ENCODE data around the gene CDKN3. TPM values are rescaled to one million over a fixed set of nuclear protein-coding genes. Genes with fewer than 3 reads are reported as not detected.
A peak's percentile ranks its signal among the peaks of the same experiment; 100 is the strongest.
"Not testable (repeated sequence)": the region's sequence is repeated elsewhere in the genome, so short reads cannot be mapped to it uniquely, and the experiment has no call there.

The CDKN3 gene
- total RNA-seq, 2 experiments from 2014 or later: 82.6 to 96.0 TPM

DNA sequence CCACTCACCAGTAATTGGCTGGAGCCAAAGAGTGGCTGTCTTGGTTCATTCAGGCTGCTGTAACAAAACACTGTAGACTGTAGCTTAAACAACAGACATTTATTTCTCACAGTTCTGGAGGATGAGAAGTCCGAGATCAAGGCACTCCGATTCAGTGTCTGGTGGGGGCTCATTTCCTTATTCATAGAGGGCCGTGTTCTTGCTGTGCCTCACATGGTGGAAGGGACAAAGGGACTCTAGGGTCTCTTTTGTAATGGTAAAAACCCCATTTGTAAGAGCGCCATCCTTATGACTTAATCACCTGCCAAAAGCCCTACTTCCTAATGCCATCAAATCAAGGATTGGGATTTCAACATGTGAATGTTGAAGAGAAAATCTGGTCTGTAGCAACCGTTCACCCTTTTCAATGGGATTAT is 34.7 kb upstream of the CDKN3 start:
- Mint-ChIP-seq H3K27ac (no peak overlapping the region), H3K36me3 (no peaks in the 10 kb centered on the region), H3K4me1 (peaks cover 4% of the 10 kb centered on the region), H3K9me3 (ENCODE audit: low read depth) (no peaks in the 10 kb centered on the region), H3K27me3 (peaks cover 49% of the 10 kb centered on the region), H3K4me3 (no peak overlapping the region)
- DNase-seq (no peak), ATAC-seq (no peak)
- CTCF ChIA-PET: no interaction called here

DNA sequence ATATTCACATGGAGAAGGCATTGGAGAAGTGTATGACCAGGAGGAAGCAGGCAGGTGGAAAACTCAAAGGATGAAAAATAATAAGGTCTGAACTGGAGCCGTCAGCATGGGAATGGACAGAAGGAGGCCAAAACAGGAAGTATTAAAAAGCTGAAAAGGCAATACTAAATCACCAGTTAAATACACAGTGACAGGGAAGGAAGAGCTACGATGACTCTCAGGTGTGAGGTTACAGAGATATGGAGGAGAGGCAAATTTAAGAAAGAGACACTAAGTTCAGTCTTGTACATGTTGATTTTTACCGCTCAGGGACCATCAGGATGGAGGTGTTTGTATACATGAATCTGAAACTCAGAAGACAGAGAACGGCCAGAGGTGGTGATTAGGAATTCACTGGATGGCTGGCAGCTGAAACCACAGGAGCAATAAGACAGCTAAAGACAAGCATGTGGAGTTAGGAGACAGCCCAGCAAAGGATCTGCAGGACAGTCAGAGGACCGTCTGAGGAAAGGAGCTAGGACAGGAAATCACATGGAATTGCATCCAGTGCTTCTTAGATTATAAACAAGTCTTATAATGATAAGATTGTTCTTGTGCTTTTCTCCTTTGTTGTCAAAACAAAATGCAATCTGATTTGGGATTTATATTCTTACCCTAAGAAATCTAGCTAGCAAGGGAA is 33.9 kb upstream of the CDKN3 start:
- CTCF ChIA-PET: interaction anchor here (1.0 to 1.7 kb wide), 2 partner anchors 15 to 26 kb away, joined by 3 to 8 read pairs; no protein-coding TSS in a partner anchor
- Mint-ChIP-seq H3K9me3 (ENCODE audit: low read depth) (no peaks in the 10 kb centered on the region), H3K4me1 (peaks cover 4% of the 10 kb centered on the region), H3K27ac (no peak overlapping the region), H3K27me3 (peaks cover 46% of the 10 kb centered on the region), H3K4me3 (no peak overlapping the region), H3K36me3 (no peaks in the 10 kb centered on the region)
- no peak for ATAC-seq
- DNase-seq: no peak

DNA sequence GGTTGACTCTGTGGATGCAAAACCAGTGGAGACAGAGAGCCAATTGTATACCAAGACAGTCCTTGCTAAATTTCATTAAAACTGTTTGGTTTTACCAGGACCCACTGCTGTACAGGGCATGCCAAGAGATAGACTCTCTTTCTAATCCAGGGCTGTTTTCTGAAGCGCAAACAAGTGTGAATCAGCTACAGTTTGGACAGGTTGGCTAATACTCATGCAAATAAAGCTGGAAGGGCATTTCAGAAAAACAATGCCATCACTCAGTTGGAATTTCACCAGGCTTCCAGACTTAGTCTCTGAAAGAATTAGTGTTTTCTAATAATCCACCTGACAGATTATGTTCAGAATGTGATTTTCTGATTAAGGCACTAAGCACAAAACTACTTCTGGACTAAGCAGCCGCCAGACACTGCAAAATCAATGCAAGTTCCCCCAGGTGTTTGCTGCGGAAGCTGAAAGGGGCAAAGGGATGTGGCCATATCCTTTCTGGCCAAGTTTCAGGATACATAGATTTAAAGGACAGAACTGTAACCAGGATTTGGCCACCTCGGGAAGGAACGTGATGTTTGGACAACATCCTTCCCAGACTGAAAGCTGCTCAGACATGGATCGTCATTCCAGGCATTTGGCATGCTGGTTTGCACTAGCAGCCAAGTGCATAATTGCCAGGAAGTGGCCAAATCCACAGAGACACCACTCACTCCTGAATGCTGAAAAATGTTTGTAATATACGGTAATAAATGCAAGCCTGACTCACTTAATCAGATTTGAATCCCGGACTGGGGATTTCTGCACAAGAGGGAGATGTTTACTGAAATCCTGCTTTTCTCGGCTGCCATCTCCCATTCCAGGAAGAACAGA is 32.0 kb upstream of the CDKN3 start:
- DNase-seq (no peak), ATAC-seq (no peak)
- CTCF ChIA-PET: no interaction called here
- H3K27me3 Mint-ChIP-seq: peaks cover 35% of the 10 kb centered on the region
- no peaks in the 10 kb centered on the region for H3K36me3 Mint-ChIP-seq
- no peaks in the 10 kb centered on the region for H3K9me3 Mint-ChIP-seq (ENCODE audit: low read depth)
- no peak overlapping the region for H3K27ac Mint-ChIP-seq
- H3K4me3 Mint-ChIP-seq: no peak overlapping the region
- H3K4me1 Mint-ChIP-seq: peaks cover 4% of the 10 kb centered on the region

DNA sequence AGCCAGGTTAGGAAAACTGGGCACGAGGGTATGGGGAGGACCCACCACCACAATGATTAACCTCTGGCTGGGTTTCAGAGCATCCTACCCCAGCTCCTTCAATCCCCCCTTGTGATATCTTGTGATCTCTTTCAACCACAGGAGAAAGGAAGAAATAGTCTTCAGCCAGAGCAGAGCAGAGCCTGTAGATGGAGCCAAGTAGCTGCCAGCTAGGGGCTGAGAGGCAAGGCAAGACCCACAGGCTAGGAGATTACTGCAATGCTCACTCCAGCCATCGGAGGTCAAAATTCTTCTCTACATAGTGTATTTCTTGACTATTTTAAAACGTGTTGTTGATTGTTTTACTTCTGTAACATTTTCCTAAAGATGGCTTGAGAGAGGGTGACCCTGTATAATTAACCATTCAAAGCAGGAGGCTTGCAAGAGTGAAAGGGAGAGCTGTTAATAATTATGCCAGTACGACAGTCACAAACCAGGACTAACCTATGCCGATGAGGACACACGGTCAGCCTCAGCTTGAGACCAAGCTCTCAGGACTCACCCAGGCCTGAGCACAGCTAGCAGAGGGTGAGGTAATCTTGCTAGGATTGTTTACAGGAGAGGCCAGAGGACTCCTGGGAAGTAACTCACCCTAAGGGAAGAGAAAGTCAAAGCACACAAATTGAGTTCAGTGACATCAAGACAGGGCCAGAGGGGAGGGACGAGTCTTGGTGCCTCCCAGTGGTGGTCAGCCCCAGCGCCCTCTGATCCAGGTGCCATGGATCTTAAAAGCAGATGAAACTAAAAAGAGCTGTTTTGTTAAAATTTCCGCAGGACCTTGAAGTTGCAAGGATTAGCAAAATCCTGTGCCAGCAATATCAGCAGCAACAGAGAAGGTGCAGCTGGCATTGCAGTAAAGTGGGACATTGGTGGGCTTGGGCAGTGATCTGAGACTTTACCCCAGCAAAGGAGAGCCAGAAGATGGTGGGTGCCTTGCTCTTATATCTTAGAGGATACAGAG is 29.8 kb upstream of the CDKN3 start:
- no peaks in the 10 kb centered on the region for H3K36me3 Mint-ChIP-seq
- DNase-seq (peak; percentile 45), ATAC-seq (peak; percentile 68)
- CTCF ChIA-PET: interaction anchor here (1.1 to 1.6 kb wide), 2 partner anchors 19 to 140 kb away, joined by 4 to 5 read pairs; no protein-coding TSS in a partner anchor
- H3K27ac Mint-ChIP-seq: no peak overlapping the region
- peaks cover 24% of the 10 kb centered on the region for H3K27me3 Mint-ChIP-seq
- H3K9me3 Mint-ChIP-seq (ENCODE audit: low read depth): no peaks in the 10 kb centered on the region
- H3K4me1 Mint-ChIP-seq: peaks cover 4% of the 10 kb centered on the region
- no peak overlapping the region for H3K4me3 Mint-ChIP-seq

DNA sequence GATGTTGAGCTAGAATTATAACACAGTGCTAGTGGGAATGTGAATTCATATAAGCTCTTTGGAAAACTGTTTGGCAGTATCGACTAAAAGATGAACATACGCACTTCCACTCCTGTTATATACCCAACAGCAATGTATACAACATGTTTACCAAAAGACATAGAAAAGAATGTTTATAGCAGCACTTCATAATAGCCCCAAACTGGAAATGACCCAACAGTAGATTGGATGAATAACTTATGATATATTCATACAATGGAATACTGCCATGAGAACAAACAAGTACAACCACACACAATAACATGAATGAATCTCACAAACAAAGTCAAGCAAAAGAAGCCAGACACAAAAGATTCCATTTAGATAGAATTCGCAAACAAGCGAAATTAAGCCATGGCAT is 28.5 kb upstream of the CDKN3 start:
- Mint-ChIP-seq H3K27ac (no peak overlapping the region), H3K9me3 (ENCODE audit: low read depth) (no peaks in the 10 kb centered on the region), H3K4me3 (no peak overlapping the region), H3K36me3 (no peaks in the 10 kb centered on the region), H3K4me1 (peaks cover 4% of the 10 kb centered on the region), H3K27me3 (peaks cover 18% of the 10 kb centered on the region)
- ATAC-seq (no peak), DNase-seq (no peak)
- CTCF ChIA-PET: no interaction called here

DNA sequence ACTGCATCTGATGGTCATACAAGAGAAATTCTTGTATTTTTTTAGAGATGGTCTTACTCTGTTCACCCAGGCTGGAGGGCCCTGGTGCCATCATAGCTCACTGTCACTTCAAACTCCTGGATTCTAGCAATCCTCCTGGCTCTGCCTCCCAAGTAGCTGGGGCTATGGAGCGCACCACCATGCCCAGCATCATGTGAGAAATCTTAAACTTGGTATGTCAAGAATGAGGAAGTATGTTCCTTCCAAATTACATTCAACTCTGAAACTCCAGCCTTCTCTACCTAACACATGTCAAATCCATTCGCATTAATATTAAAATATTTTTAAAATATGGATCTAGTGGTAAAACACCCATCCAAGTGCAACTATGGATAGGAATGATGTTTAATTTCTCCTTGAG is 27.5 kb upstream of the CDKN3 start:
- Mint-ChIP-seq H3K9me3 (ENCODE audit: low read depth) (no peaks in the 10 kb centered on the region), H3K36me3 (no peaks in the 10 kb centered on the region), H3K27me3 (peaks cover 14% of the 10 kb centered on the region), H3K4me1 (no peaks in the 10 kb centered on the region), H3K27ac (no peak overlapping the region), H3K4me3 (no peak overlapping the region)
- CTCF ChIA-PET: interaction anchor here (0.8 kb wide), 1 partner anchor 10 kb away, joined by 3 read pairs; no protein-coding TSS in a partner anchor
- ATAC-seq (no peak), DNase-seq (no peak)

DNA sequence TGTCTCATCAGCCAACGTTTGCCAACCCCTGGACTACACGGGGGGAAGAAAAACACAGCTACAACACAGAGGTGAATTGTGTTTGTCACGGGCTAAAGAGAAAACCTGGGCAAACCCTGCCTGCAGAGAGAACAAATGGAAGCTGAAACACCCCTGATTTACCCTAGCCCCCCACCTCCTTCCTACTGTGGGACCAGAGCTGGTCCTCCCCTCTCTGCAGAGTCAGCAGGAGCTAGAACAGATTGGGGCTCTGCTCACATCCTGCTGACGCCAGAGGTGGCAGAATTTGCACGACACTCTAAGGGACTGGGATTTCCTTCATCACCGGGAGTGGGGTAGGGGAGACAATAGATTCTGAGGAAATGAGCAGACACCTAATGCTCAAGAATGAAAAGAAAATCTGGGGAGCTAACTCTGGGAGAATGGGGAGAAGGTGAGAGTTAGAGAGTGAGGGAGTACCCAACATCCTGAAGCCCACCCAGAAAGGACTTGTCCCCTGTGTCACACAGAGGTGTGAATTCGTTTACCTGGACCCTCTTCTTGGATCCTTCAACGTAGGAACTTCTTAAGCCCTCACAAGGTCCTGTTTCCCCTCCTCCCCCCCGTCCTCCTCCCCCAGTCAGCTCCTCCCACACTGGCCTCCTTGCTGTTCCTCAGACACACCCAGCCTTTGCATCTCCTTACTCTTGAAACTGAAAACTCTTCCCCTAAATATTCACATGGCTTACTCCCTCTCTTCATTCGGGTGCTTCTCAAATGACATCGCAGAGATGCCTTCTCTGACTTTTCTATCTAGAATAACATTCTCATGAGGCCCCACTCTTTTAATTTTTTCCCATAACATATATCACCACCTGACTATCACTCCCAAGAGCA is 26.2 kb upstream of the CDKN3 start:
- DNase-seq: no peak
- H3K4me1 Mint-ChIP-seq: no peaks in the 10 kb centered on the region
- peaks cover 14% of the 10 kb centered on the region for H3K27me3 Mint-ChIP-seq
- H3K9me3 Mint-ChIP-seq (ENCODE audit: low read depth): no peaks in the 10 kb centered on the region
- H3K4me3 Mint-ChIP-seq: no peak overlapping the region
- CTCF ChIA-PET: interaction anchor here (0.7 kb wide), 1 partner anchor 63 kb away, joined by 4 read pairs; no protein-coding TSS in a partner anchor
- ATAC-seq: no peak
- no peak overlapping the region for H3K27ac Mint-ChIP-seq
- H3K36me3 Mint-ChIP-seq: no peaks in the 10 kb centered on the region

DNA sequence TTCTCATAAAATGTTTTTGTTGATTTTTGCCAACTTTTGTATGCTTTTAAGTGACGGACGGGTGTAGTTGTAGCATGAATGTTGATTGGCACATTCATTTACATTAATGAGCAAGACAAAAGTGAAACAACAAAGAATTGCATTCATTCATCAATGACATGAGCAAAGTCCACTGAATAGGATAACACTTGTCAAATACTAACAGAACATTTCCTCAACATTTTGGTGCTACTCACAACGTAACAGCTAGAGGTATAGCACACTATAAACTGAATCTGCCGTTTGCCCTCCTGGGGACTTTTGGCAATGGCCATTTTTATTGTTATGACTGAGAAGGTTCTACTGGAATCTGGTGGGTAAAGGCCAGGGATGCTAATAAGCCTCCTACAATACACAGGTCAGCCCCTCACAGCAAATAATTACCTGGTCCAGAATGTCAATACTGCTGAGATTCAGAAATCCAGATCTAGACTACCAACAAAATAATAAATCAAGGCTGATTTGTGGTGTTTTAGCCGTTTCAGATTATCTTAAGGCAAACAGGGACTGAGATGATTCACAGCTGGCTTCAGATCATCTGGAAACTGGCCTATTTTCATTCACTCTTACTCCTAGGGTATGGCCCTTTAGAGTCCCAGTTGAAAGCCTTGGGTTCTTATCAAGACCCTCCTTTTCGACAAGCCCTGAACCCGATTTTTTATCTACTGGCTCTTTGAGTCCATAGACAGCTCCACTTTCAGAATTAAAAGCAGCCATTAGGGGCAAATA is 22.5 kb upstream of the CDKN3 start:
- H3K36me3 Mint-ChIP-seq: no peaks in the 10 kb centered on the region
- ATAC-seq: no peak
- peaks cover 20% of the 10 kb centered on the region for H3K27me3 Mint-ChIP-seq
- no peaks in the 10 kb centered on the region for H3K4me1 Mint-ChIP-seq
- H3K27ac Mint-ChIP-seq: no peak overlapping the region
- no peaks in the 10 kb centered on the region for H3K9me3 Mint-ChIP-seq (ENCODE audit: low read depth)
- no peak overlapping the region for H3K4me3 Mint-ChIP-seq
- CTCF ChIA-PET: interaction anchor here (0.6 kb wide), 1 partner anchor 31 kb away, joined by 3 read pairs; no protein-coding TSS in a partner anchor
- DNase-seq: no peak

DNA sequence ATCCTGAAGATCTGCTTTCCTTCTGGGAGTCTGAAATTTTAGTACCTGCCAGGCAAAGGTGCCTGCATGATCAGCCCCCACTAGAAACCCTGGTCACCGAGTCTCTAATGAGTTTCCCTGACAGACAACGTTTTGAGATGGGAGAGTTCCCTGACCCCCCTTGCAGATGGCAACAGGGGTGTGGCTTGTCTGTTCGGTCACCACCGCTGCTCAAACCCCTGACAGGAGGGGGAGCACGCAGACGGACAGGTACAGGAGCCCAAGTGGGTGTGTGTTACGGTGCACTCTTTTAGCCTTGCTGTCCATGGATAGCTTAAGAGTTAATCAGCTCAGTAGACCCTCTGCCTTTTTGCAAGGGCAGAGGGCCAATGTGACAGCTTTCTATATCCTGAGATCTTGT is 19.3 kb upstream of the CDKN3 start:
- H3K27ac Mint-ChIP-seq: no peak overlapping the region
- CTCF ChIA-PET: no interaction called here
- no peaks in the 10 kb centered on the region for H3K9me3 Mint-ChIP-seq (ENCODE audit: low read depth)
- no peaks in the 10 kb centered on the region for H3K36me3 Mint-ChIP-seq
- no peaks in the 10 kb centered on the region for H3K4me1 Mint-ChIP-seq
- peaks cover 33% of the 10 kb centered on the region for H3K27me3 Mint-ChIP-seq
- no peak overlapping the region for H3K4me3 Mint-ChIP-seq
- no peak for DNase-seq
- ATAC-seq: no peak

DNA sequence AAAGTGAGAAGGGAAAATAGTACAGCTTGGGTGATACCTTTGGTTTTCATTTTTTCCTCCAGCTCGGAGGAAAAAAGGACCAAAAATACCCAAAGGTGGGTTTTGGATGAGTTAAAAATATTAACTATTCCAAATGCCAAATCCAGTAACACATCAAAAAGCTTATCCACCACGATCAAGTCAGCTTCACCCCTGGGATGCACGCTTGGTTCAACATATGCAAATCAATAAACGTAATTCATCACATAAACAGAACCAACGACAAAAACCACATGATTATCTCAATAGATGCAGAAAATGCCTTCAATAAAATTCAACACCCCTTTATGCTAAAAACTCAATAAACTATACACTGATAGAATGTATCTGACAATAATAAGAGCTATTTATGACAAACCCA is 17.9 kb upstream of the CDKN3 start:
- CTCF ChIA-PET, ATAC-seq: not testable (repeated sequence)

DNA sequence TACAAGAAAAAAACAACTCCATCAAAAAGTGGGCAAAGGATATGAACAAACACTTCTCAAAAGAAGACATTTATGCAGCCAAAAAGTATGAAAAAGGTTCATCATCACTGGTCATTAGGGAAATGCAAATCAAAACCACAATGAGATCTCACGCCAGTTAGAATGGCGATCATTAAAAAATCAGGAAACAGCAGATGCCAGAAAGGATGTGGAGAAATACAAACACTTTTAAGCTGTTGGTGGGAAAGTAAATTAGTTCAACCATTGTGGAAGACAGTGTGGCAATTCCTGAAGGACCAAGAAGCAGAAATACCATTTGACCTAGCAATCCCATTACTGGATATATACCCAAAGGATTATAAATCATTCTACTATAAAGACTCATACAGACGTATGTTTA is 16.2 kb upstream of the CDKN3 start:
- H3K9me3 Mint-ChIP-seq (ENCODE audit: low read depth); CTCF ChIA-PET; DNase-seq; H3K4me3 Mint-ChIP-seq; H3K4me1 Mint-ChIP-seq; H3K36me3 Mint-ChIP-seq; H3K27ac Mint-ChIP-seq; ATAC-seq: not testable (repeated sequence)
- peaks cover 40% of the 10 kb centered on the region for H3K27me3 Mint-ChIP-seq

More for the DNA sequence above, 17.9 kb upstream of the CDKN3 start:
- H3K27ac Mint-ChIP-seq; H3K36me3 Mint-ChIP-seq; DNase-seq; H3K4me1 Mint-ChIP-seq; H3K4me3 Mint-ChIP-seq; H3K9me3 Mint-ChIP-seq (ENCODE audit: low read depth): not testable (repeated sequence)
- peaks cover 33% of the 10 kb centered on the region for H3K27me3 Mint-ChIP-seq

DNA sequence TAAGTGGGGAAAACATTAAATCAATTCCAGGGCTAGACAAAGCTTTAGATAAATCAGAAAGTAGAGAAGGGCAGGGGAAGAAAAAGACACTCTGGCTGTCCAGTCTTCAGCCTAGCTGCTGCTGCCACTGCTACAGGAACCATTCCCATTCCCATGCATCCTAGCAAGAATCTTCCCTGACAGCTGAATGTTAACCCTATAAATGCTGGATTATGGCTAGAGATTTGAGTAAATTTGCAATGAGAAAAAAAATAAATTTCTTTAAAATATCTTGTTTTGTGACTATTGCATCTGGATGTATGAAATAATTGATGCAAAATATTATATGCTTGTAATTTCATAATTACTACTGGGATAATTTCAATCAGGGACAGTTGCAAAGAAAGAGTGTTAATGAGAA is 15.0 kb upstream of the CDKN3 start:
- DNase-seq: no peak
- CTCF ChIA-PET: no interaction called here
- ATAC-seq: no peak
- H3K4me3 Mint-ChIP-seq: no peak overlapping the region
- peaks cover 46% of the 10 kb centered on the region for H3K27me3 Mint-ChIP-seq
- no peak overlapping the region for H3K27ac Mint-ChIP-seq
- H3K9me3 Mint-ChIP-seq (ENCODE audit: low read depth): no peaks in the 10 kb centered on the region
- no peaks in the 10 kb centered on the region for H3K36me3 Mint-ChIP-seq
- H3K4me1 Mint-ChIP-seq: no peaks in the 10 kb centered on the region

Measured in activated CD8-positive, alpha-beta memory T cell treated with anti-CD3 and anti-CD28 coated beads, Interleukin-2, amount 10 ng/mL, durations not matched to agents 7 days and 5 days (primary cell).